ENCODE measurements around the gene PHF20.

GRCh38 chr20:35791821-35792220 lies 20.0 kb downstream of the PHF20 start:
- TF ChIP-seq CTCF (IDR thresholded peaks at IDR 0.05; ENCODE audit: insufficient read depth, low read length) (no peak), POLR2AphosphoS5 (IDR thresholded peaks at IDR 0.05; ENCODE audit: low read depth) (no peak), GABPA (IDR thresholded peaks at IDR 0.05; ENCODE audit: low read depth) (no peak)

All from HL-60 (cell line).